GM21717 (cell line): Measurements from ENCODE around the gene SETD7.

ENCODE experiments used
- ATAC-seq: cut with Tn5 transposase; IDR thresholded peaks from one replicate; pipeline ENCODE4 v1.9.1; 2021; ENCODE audit warnings: mild to moderate bottlenecking, moderate library complexity; ENCODE audit not compliant: unreplicated experiment

SETD7 gene

GRCh38 chr4:139552517-139553307, 3.3 kb downstream of the SETD7 start:
- ATAC-seq = no peak

- ATAC-seq = no peak
Measured at GRCh38 chr4:139550724-139551429, 5.1 kb downstream of the SETD7 start.

- no peak for ATAC-seq
Measured at GRCh38 chr4:139547979-139548378, 8.0 kb downstream of the SETD7 start.

- ATAC-seq = no peak
Measured at GRCh38 chr4:139540632-139541031, 15.4 kb downstream of the SETD7 start.

GRCh38 chr4:139540161-139540560, 15.9 kb downstream of the SETD7 start:
- ATAC-seq = no peak

- ATAC-seq = no peak
Measured at GRCh38 chr4:139537292-139537691, 18.7 kb downstream of the SETD7 start.

GRCh38 chr4:139535871-139536234, 20.2 kb downstream of the SETD7 start:
- no peak for ATAC-seq

- no peak for ATAC-seq
Measured at GRCh38 chr4:139535228-139535870, 20.7 kb downstream of the SETD7 start.

- ATAC-seq = no peak
Measured at GRCh38 chr4:139534287-139534950, 21.6 kb downstream of the SETD7 start.

GRCh38 chr4:139533511-139533910, 22.5 kb downstream of the SETD7 start:
- no peak for ATAC-seq

- no peak for ATAC-seq
Measured at GRCh38 chr4:139532947-139533346, 23.1 kb downstream of the SETD7 start.

- ATAC-seq = no peak
Measured at GRCh38 chr4:139530833-139531427, 25.1 kb downstream of the SETD7 start.

GRCh38 chr4:139528377-139529005, 27.5 kb downstream of the SETD7 start:
- ATAC-seq = peak; percentile 87

GRCh38 chr4:139526928-139527327, 29.1 kb downstream of the SETD7 start:
- ATAC-seq = no peak

- ATAC-seq = peak; percentile 34
Measured at GRCh38 chr4:139525414-139525813, 30.6 kb downstream of the SETD7 start.

GRCh38 chr4:139524062-139524631, 31.9 kb downstream of the SETD7 start:
- no peak for ATAC-seq

- ATAC-seq = no peak
Measured at GRCh38 chr4:139523076-139523475, 32.9 kb downstream of the SETD7 start.

- ATAC-seq = peak; percentile 36
Measured at GRCh38 chr4:139522457-139522856, 33.6 kb downstream of the SETD7 start.

- peak; percentile 47 for ATAC-seq
Measured at GRCh38 chr4:139521754-139522401, 34.1 kb downstream of the SETD7 start.

GRCh38 chr4:139515531-139515958, 40.5 kb downstream of the SETD7 start:
- no peak for ATAC-seq
